Fibroblast of skin of back (primary cell): Measurements from ENCODE around the gene TCF3.

Source experiments
- DNase-seq: peaks from one replicate; pipeline ENCODE4 v3.0.0-alpha.2; 2013

TCF3 gene

DNA sequence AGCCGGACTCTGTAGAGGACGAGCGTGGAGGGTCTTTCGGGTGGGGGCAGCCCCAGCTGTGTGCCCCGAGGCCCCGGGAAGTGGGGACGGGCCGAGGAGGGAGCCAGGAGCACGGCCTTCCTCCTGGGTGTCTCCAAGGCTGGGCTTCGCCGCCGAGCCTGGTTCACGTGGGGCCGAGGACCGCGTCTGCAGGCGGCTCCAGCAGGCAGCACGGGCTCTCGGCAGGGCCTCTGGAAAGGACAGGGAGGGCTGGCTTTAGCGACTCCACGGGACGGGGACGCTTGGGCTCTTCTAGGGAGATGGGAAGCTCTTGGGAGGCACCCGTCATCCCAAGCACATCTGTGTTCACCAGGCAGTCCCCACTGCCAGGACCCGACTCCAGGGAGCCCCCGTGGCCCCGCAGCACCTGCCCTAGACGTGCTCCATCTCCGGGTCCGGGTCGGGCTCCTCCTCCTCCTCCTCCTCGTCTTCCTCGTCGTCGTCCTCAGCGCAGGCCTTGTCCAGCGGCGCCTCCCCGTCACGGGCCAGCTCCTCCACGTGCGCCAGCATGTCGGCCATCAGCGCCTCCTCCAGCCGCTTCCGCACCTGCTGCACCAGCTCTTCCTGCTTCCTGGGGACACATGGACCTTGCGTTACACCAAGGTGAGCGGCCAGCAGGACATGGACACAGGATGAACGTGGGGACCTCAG, 74.3 kb downstream of the TCF3 start:
- DNase-seq: no peak

- no peak for DNase-seq
Measured at GRCh38 chr19:1577090-1577928, 75.1 kb downstream of the TCF3 start.

DNA sequence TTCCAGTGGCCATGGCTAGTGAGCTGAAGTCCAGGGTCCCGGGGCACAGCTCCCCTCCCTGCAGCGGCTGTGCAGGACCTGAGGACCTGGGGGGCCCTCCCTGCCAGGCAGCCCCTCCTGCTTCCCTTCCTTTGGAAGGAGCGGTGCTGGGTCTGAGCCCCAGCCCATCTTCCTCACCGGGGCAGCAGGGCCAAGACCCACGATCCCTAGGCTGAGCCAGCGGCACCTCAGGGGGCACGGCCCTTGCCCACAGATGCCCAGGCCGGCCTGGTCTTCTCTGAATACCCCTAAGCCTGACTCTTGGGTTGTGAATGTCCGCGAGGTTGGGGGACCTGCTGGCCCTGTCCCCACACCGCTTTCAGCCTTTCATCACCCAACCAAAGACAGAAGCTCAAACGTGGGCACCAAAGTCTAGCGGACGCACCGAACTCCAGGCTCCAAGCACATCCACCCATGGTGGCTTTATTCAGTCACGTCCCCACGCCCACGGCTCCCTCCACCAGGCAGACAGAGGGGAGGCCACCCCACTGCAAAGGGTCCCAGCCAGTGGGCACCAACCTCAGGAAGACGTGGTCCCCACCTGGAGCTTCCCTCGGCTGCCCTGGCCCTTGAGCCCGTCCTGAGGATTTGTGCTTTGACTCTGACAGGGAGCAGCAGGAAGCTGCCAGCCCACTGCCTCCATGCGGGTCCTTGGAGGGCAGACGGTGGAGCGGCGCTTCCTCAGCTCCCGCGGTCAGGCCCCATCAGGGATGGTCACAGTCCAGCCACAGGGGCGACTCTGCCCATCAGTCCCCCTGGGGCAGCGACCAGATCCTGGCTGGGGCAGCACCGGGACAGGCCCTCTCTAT, 75.9 kb downstream of the TCF3 start:
- DNase-seq: no peak

DNA sequence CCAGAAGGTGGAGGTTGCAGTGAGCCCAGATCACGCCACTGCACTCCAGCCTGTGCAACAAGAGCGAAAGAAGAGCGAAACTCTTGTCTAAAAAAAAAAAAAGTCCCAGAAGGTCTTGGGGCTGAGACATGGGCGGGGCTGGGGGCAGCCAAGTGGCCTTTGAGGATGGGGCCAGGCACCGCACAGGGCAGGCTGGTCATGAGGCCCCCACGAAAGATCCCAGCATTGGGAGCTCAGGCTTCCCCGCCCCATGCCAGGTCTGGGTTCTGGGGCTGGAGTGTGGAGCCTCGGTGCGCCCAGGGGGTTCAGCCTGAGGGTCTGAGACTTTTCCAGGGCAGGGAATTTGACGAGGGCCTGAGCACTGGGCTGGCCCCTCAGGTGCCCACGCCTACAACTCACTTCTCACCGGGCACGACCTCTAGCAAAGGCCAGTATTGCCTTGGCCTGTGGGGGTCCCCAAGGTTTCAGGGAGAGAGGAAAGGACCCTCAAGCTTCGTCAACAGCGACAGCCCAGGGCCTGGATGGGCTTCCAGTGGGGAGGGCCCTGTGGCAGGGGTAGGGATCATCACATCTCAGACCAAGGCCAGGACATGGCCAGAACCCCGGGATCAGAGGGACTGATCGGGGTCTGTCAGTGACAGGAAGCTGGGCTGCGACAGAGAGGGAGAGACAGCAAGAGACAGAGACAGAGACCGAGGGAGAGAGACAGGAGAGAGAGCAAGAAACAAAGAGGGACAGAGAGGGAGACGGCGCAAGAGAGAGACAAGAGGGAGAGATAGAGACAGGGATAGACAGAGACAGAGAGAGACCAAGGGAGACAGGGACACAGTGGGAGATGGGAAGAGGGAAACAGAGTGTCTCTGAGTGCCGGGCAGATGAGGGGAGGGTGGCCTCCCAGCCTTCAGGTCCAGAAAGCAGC, 76.8 kb downstream of the TCF3 start:
- DNase-seq: no peak

DNA sequence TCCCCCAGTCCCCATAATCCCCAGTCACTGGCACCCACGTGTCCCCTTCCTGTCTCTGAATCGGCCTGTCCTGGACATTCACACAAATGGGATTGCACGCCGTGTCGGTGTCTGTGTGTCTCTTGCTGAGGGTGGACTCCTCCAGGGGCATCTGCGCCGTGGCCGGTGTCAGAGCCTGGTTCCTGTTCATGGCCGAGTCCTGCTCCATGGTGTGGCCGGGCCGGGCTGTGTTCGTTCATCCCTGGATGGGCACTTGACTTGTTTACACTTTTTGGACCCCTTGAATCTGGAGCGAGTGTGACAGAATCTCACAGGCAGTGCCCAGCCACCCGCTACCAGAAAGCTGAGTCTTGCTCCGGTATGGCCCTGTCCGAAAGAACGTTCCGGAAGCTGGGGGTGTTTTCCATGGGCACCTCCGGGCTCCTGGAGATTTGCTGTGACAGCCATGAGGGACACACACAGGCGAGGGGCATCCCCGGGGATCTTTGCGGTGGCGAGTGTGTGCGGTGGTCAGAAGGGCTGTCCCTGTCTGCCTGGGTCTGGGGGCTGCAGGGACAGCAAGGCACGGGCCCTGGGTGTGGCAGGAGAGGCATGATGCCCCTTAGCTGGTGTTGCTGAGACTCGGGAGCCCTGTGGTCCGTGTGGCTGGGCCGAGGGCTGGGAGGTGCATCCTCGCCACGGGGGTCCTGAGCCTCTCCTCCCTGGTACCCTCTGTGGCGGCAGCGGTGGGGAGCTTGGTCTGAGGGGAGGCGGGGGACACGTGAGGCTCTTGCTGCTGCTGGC, 77.9 kb downstream of the TCF3 start:
- DNase-seq: no peak

GRCh38 chr19:1572795-1573194, 79.6 kb downstream of the TCF3 start:
- no peak for DNase-seq

DNA sequence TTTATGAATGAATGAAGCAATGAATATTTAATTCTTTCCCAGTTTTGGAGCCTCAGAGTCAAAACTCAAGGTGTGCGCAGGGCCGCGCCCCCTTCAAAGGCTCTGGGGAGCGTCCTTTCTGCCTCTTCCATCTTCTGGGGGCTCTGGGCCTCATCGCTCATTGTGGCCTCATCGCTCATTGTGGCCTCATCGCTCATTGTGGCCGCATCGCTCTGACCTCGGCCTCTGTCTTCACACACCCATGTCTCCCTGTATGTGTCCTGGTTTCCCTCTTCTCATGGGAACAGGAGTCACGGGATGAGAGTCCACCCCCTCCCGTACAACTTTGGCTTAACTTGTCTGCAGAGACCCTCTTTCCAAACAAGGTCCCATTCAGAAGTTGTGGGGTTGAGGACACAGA, 81.1 kb downstream of the TCF3 start:
- no peak for DNase-seq

GRCh38 chr19:1570836-1571235, 81.6 kb downstream of the TCF3 start:
- no peak for DNase-seq

GRCh38 chr19:1569997-1570396, 82.4 kb downstream of the TCF3 start:
- DNase-seq: no peak

GRCh38 chr19:1568320-1569019, 83.9 kb downstream of the TCF3 start, which contains the start of gene MEX3D:
Gene MEX3D (minus strand): TSS chr19:1568325. CDS start chr19:1568058, 267 bp downstream.
- DNase-seq: peak; percentile 78

- DNase-seq: no peak
Measured at GRCh38 chr19:1567848-1568227, 84.6 kb downstream of the TCF3 start.

DNA sequence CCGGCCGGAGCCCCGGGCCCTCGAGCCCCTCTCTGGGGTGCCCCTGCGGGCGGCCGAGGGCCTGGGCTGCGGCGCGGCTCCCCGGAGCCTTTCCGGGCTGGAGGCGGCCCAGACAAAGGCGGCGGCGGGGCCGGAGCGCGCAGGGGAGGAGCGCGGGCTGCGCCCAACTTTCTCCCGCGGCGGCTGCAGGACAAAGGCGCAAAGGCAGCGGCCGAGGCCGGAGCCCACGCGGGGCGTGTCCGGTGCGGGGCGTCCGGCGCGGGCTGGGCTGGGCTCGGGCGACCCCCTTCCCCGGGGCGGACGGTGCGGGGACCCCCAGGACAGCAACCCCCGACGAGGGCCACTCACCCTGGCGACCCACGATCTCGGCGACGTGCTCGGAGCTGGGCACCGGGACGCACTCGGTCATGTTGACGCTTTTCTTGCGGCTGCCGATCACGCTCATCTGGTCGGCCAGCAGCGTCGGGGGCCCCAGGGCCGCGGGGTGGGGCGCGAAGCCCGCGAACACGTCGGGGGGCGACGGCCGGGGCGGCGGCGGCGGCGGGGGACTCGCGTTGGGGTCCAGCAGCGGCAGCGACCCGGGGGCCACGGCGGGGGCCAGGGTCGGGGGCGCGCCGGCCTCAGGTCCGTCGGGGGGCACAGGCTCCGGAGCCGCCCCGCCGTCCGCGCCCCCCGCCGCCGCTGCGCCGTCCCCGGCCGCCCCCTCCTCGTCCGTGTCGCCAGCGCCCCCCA, 85.1 kb downstream of the TCF3 start:
- DNase-seq: peak; percentile 38

DNA sequence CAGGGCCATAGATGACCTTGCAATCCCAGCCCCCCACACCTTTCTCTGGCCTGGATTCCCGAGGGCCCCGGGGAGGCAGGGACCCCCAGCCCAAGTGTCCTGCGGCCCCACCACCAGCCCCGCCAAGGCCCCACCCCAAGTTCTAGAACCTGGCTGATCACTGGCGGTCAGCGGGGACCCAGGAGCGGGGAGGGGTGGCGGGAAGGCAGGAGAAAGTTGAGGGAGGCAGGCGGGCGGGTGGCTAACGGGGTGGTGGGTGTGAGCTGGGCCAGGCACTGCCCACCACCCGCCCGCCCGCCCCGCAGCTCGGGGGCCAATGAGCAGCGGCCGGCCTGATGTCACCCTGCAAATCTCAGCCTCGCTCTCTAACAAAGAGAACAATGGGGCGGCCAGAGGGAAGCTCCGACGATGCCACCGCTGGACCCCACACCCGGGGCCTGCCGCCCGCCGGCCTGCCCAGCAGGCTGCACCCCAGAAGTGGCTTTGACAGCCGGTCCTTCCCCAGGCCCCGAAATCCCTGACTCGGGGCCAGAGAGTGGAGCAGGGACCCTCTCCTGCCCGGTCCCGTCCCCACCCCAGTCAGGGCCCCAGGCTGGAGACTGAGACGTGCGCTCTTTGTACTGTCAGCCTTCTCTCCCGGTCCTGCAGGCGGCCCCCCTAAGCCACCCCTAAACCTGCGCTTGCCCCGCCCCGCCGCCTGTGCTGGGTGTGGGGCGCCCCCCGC, 85.9 kb downstream of the TCF3 start:
- peak; percentile 87 for DNase-seq

GRCh38 chr19:1563251-1563650, 89.2 kb downstream of the TCF3 start:
- DNase-seq: no peak

DNA sequence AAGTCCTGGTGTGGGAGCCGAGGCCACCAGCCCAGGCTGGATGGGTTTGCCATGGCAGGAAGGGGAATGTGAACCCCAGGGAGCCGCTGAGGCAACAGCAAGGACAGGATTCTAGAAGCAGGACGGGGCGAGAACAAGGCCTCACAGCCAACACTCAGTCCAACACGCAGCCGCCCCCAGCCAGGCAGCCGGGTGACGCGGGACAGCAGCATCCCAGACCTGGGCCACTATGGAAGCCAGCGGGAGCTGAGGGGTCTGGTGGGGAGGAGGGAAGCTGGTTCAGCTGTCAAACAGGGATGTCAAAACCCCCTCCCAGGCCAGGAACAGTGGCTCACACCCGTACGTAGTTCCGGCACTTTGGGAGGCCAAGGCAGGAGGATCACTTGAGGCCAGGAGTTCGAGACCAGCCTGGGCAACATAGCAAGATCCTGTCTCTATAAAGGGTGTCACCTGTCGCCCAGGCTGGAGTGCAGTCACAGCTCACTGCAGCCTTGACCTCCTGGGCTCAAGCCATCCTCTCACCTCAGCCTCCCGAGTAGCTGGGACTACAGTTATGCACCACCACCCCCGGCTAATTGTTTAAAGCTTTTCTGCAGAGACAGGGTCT, 91.1 kb downstream of the TCF3 start:
- DNase-seq: no peak

- no peak for DNase-seq
Measured at GRCh38 chr19:1560286-1560882, 92.0 kb downstream of the TCF3 start.
